ENCODE data around the gene SLC41A1. TPM values are rescaled to one million over a fixed set of nuclear protein-coding genes. Genes with fewer than 3 reads are reported as not detected.

The SLC41A1 gene
- total and polyA plus RNA-seq, 4 donors, result 28.2 to 131 (median 68.1) TPM

DNA sequence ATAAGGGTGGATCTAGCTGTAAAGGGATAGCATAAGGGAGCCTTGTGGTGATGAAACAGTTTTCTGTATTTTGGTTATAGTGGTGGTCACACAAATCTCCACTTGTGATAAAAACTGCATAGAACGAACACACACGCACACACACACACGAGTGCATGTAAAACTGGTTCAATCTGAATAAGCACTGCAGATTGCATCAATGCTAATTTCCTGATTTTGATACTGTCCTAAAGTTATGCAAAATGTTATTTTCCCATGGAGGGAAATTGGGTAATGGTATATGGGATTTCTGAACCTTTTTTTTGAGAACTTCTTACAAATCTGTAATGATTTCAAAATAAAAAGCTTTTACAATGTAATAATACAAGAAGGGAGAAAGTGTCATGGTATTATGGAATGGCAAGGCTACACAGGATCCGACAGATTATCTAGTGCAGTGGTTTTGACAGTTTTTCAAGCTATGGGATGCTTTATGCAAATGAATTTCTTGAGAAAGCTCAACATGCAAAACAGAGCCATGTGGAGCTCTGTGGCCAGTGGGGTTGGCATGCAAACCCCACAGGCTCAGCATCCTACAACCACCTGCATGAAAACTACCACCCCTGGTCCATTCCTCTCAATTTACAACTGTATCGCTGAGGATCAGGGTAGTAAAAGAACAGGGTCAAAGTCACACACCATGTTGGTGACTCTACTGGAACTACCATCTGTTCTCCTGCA is 18.8 kb downstream of the SLC41A1 start:
- Histone ChIP-seq H3K9me3 (ENCODE audit: control insufficient read depth, insufficient read depth, low read length) (no peaks in the 10 kb centered on the region), H3K4me3 (ENCODE audit: low read depth, low read length) (no peak overlapping the region), H3K27ac (ENCODE audit: low read depth, low read length) (no peak overlapping the region), H3K27me3 (ENCODE audit: control insufficient read depth, insufficient read depth, low read length) (no peaks in the 10 kb centered on the region), H3K36me3 (ENCODE audit: control insufficient read depth, insufficient read depth, low read length) (peaks cover 63% of the 10 kb centered on the region), H3K4me1 (ENCODE audit: control insufficient read depth, insufficient read depth, low read length) (no peaks in the 10 kb centered on the region)
- WGBS (ENCODE audit: insufficient coverage), result 100% methylated on average over 2 of the region's 5 CpGs
- no peak for DNase-seq (ENCODE audit: low read depth in 4 of 6, low spot score in 6 of 6)

DNA sequence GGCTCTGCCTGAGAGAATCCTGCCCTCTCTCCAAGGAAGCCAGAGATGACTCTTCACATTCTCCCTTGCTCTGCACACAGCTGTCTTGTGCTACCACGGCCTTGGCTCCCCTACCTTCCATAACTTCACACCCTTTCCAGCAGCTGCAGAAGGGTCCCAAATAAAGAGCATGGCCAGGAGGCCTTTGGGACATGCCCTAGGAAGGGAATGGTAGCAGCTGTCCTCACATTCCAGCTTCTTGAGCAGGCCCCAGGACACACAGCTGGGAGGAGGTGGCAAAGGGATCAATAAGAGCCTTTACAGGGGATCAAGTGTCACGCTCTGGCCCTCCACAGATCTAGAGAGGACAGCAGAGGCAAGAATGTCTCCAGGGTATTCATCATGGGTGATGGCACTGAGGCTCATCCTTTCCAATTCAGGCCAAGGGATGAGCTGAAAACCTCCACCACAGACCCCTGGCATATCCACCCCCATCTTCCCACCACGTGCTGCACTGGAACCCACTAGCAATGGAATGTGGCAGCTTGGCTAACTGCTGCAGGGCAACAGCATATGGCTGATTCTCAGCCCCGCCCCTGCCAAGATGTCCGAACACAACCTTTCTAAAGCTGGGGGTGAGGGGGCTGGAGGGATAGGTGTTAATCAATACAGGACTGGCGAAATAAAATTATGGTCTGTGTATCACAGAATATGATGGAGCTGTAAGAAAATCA is 19.9 kb downstream of the SLC41A1 start:
- Histone ChIP-seq H3K36me3 (ENCODE audit: control insufficient read depth, insufficient read depth, low read length) (peaks cover 53% of the 10 kb centered on the region), H3K27me3 (ENCODE audit: control insufficient read depth, insufficient read depth, low read length) (no peaks in the 10 kb centered on the region), H3K4me1 (ENCODE audit: control insufficient read depth, insufficient read depth, low read length) (no peaks in the 10 kb centered on the region), H3K27ac (ENCODE audit: low read depth, low read length) (no peak overlapping the region), H3K4me3 (ENCODE audit: low read depth, low read length) (no peak overlapping the region), H3K9me3 (ENCODE audit: control insufficient read depth, insufficient read depth, low read length) (no peaks in the 10 kb centered on the region)
- DNase-seq (ENCODE audit: low read depth in 4 of 6, low spot score in 6 of 6), result no peak
- WGBS (ENCODE audit: insufficient coverage), result 78% methylated on average over 5 of the region's 6 CpGs

GRCh38 chr1:205792481-205792881 is 20.5 kb downstream of the SLC41A1 start:
- no peak for DNase-seq (ENCODE audit: low read depth in 4 of 6, low spot score in 6 of 6)
- Histone ChIP-seq H3K4me1 (ENCODE audit: control insufficient read depth, insufficient read depth, low read length) (no peaks in the 10 kb centered on the region), H3K27me3 (ENCODE audit: control insufficient read depth, insufficient read depth, low read length) (no peaks in the 10 kb centered on the region), H3K4me3 (ENCODE audit: low read depth, low read length) (no peak overlapping the region), H3K36me3 (ENCODE audit: control insufficient read depth, insufficient read depth, low read length) (peaks cover 46% of the 10 kb centered on the region), H3K9me3 (ENCODE audit: control insufficient read depth, insufficient read depth, low read length) (no peaks in the 10 kb centered on the region), H3K27ac (ENCODE audit: low read depth, low read length) (no peak overlapping the region)
- 78% methylated on average over 7 of the region's 8 CpGs for WGBS (ENCODE audit: insufficient coverage)

GRCh38 chr1:205791568-205792180 is 21.3 kb downstream of the SLC41A1 start:
- Histone ChIP-seq H3K27ac (ENCODE audit: low read depth, low read length) (no peak overlapping the region), H3K27me3 (ENCODE audit: control insufficient read depth, insufficient read depth, low read length) (no peaks in the 10 kb centered on the region), H3K4me3 (ENCODE audit: low read depth, low read length) (no peak overlapping the region), H3K36me3 (ENCODE audit: control insufficient read depth, insufficient read depth, low read length) (peaks cover 39% of the 10 kb centered on the region), H3K4me1 (ENCODE audit: control insufficient read depth, insufficient read depth, low read length) (no peaks in the 10 kb centered on the region), H3K9me3 (ENCODE audit: control insufficient read depth, insufficient read depth, low read length) (no peaks in the 10 kb centered on the region)
- 60% methylated on average over 4 of the region's 5 CpGs for WGBS (ENCODE audit: insufficient coverage)
- peak in 2 of 6 donors; percentile 79 to 82 for DNase-seq (ENCODE audit: low read depth in 4 of 6, low spot score in 6 of 6)

- Histone ChIP-seq H3K9me3 (ENCODE audit: control insufficient read depth, insufficient read depth, low read length) (no peaks in the 10 kb centered on the region), H3K4me1 (ENCODE audit: control insufficient read depth, insufficient read depth, low read length) (peaks cover 9% of the 10 kb centered on the region), H3K27ac (ENCODE audit: low read depth, low read length) (no peak overlapping the region), H3K27me3 (ENCODE audit: control insufficient read depth, insufficient read depth, low read length) (no peaks in the 10 kb centered on the region), H3K4me3 (ENCODE audit: low read depth, low read length) (no peak overlapping the region), H3K36me3 (ENCODE audit: control insufficient read depth, insufficient read depth, low read length) (peaks cover 10% of the 10 kb centered on the region)
- WGBS (ENCODE audit: insufficient coverage), result 87% methylated on average over 6 of the region's 10 CpGs
- no peak for DNase-seq (ENCODE audit: low read depth in 4 of 6, low spot score in 6 of 6)
Measured at GRCh38 chr1:205787287-205787916, 25.6 kb downstream of the SLC41A1 start.

- Histone ChIP-seq H3K27ac (ENCODE audit: low read depth, low read length) (no peak overlapping the region), H3K4me1 (ENCODE audit: control insufficient read depth, insufficient read depth, low read length) (peaks cover 9% of the 10 kb centered on the region), H3K27me3 (ENCODE audit: control insufficient read depth, insufficient read depth, low read length) (no peaks in the 10 kb centered on the region), H3K4me3 (ENCODE audit: low read depth, low read length) (no peak overlapping the region), H3K9me3 (ENCODE audit: control insufficient read depth, insufficient read depth, low read length) (no peaks in the 10 kb centered on the region), H3K36me3 (ENCODE audit: control insufficient read depth, insufficient read depth, low read length) (peaks cover 10% of the 10 kb centered on the region)
- DNase-seq (ENCODE audit: low read depth in 4 of 6, low spot score in 6 of 6), result no peak
- no CpG with 5 or more reads among the region's 4 CpGs for WGBS (ENCODE audit: insufficient coverage)
Measured at GRCh38 chr1:205786601-205787000, 26.4 kb downstream of the SLC41A1 start.

- no peak overlapping the region for H3K4me3 ChIP-seq (ENCODE audit: low read depth, low read length)
- H3K27me3 ChIP-seq (ENCODE audit: control insufficient read depth, insufficient read depth, low read length), result no peaks in the 10 kb centered on the region
- 80% methylated on average over 1 of the region's 9 CpGs for WGBS (ENCODE audit: insufficient coverage)
- DNase-seq (ENCODE audit: low read depth in 4 of 6, low spot score in 6 of 6), result no peak
- H3K36me3 ChIP-seq (ENCODE audit: control insufficient read depth, insufficient read depth, low read length), result peaks cover 3% of the 10 kb centered on the region
- no peak overlapping the region for H3K27ac ChIP-seq (ENCODE audit: low read depth, low read length)
- peaks cover 9% of the 10 kb centered on the region for H3K4me1 ChIP-seq (ENCODE audit: control insufficient read depth, insufficient read depth, low read length)
- no peaks in the 10 kb centered on the region for H3K9me3 ChIP-seq (ENCODE audit: control insufficient read depth, insufficient read depth, low read length)
Measured at GRCh38 chr1:205785446-205785845, 27.6 kb downstream of the SLC41A1 start.

GRCh38 chr1:205783904-205784303 is 29.1 kb downstream of the SLC41A1 start:
- DNase-seq (ENCODE audit: low read depth in 4 of 6, low spot score in 6 of 6), result peak in 1 of 6 donors; percentile 71
- H3K36me3 ChIP-seq (ENCODE audit: control insufficient read depth, insufficient read depth, low read length), result no peaks in the 10 kb centered on the region
- no peaks in the 10 kb centered on the region for H3K9me3 ChIP-seq (ENCODE audit: control insufficient read depth, insufficient read depth, low read length)
- H3K27ac ChIP-seq (ENCODE audit: low read depth, low read length), result peak overlapping the region; percentile 4
- WGBS (ENCODE audit: insufficient coverage), result 63% methylated on average over 3 of the region's 4 CpGs
- no peak overlapping the region for H3K4me3 ChIP-seq (ENCODE audit: low read depth, low read length)
- no peaks in the 10 kb centered on the region for H3K27me3 ChIP-seq (ENCODE audit: control insufficient read depth, insufficient read depth, low read length)
- peaks cover 9% of the 10 kb centered on the region for H3K4me1 ChIP-seq (ENCODE audit: control insufficient read depth, insufficient read depth, low read length)

DNA sequence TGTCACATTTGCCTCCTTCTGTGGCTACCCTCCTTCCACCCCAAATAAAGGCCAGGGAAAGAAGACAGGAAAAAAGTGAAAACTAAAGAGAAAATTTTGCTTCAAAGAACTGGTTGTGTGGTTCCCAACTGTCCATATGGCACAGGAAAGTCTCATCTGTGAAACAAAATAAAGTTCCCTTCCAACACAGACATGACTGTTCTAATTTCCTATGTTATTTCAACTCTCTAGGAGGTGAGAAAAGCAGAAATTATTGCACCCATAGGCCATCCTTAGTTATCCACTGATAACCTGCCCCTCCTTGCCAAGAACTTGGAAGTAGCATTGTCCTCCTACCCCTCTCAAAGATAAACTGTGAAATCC is 29.6 kb downstream of the SLC41A1 start:
- peaks cover 9% of the 10 kb centered on the region for H3K4me1 ChIP-seq (ENCODE audit: control insufficient read depth, insufficient read depth, low read length)
- no peak overlapping the region for H3K4me3 ChIP-seq (ENCODE audit: low read depth, low read length)
- no peaks in the 10 kb centered on the region for H3K9me3 ChIP-seq (ENCODE audit: control insufficient read depth, insufficient read depth, low read length)
- H3K27me3 ChIP-seq (ENCODE audit: control insufficient read depth, insufficient read depth, low read length), result no peaks in the 10 kb centered on the region
- H3K36me3 ChIP-seq (ENCODE audit: control insufficient read depth, insufficient read depth, low read length), result no peaks in the 10 kb centered on the region
- H3K27ac ChIP-seq (ENCODE audit: low read depth, low read length), result peak overlapping the region; percentile 64
- peak in 1 of 6 donors; percentile 53 for DNase-seq (ENCODE audit: low read depth in 4 of 6, low spot score in 6 of 6)

Measured in spinal cord (tissue), 10 donors.